ENCODE data around the gene ZFYVE9.

The ZFYVE9 gene

GRCh38 chr1:52365746-52366516, 224.0 kb downstream of the ZFYVE9 start, which contains the start of gene CC2D1B:
CC2D1B (minus strand) TSS chr1:52366205; CDS start chr1:52364620, 1,585 bp downstream.
- H3K9me3 ChIP-seq (ENCODE audit: control insufficient read depth, insufficient read depth, low read depth, low read length): no peaks in the 10 kb centered on the region
- H3K27ac ChIP-seq (ENCODE audit: extremely low read depth, low read depth, low read length): peak within 1 kb of the TSS; percentile 91
- CTCF ChIA-PET: interaction anchor here (0.7 kb wide), 1 partner anchor 1003 kb away, joined by 3 read pairs; no protein-coding TSS in a partner anchor
- peaks cover 7% of the 10 kb centered on the region; the same call in 1 of the 2 replicates for H3K4me1 ChIP-seq (ENCODE audit: control insufficient read depth, insufficient read depth, low read length)
- peaks cover 5 to 35% of the 10 kb centered on the region in 2 experiments; a peak in 2 of 3 replicates for H3K36me3 ChIP-seq (ENCODE audit: control insufficient read depth in 2 of 2, insufficient read depth in 1 of 2, low read length in 2 of 2)
- POLR2A ChIA-PET: interaction anchor here (0.6 to 3.1 kb wide), 7 partner anchors 9 to 311 kb away, joined by 3 to 11 read pairs (median 3); partner anchors contain the start of genes BTF3L4, ORC1, PRPF38A and TUT4
- H3K4me3 ChIP-seq (ENCODE audit: low read depth, low read length): peak within 1 kb of the TSS; percentile 91
- no peak for TF ChIP-seq ZNF488 (tag by site-specific recombination; IDR thresholded peaks at IDR 0.05)
- TF ChIP-seq IKZF3 (tag by site-specific recombination; IDR thresholded peaks at IDR 0.05): peak; percentile 71; the same call in 1 of the 2 replicates
- TF ChIP-seq ZBTB11 (tag by site-specific recombination; conservative IDR thresholded peaks at IDR 0.05; ENCODE audit: low read depth): peak; percentile 69
- peak; percentile 69 for TF ChIP-seq ZNF335 (tag by site-specific recombination; conservative IDR thresholded peaks at IDR 0.05)
- TF ChIP-seq ZNF169 (tag by site-specific recombination; IDR thresholded peaks at IDR 0.05): no peak
- TF ChIP-seq ZFHX2 (tag by site-specific recombination; conservative IDR thresholded peaks at IDR 0.05): peak; percentile 97
- no peak for TF ChIP-seq ZNF792 (tag by site-specific recombination; IDR thresholded peaks at IDR 0.05)
- TF ChIP-seq HOXA7 (CRISPR knock-in tag; IDR thresholded peaks at IDR 0.05; ENCODE audit: borderline replicate concordance): no peak
- peak; percentile 61; the same call in 1 of the 2 replicates for TF ChIP-seq ZSCAN23 (tag by site-specific recombination; IDR thresholded peaks at IDR 0.05)
- no peak for TF ChIP-seq ZNF529 (tag by site-specific recombination; IDR thresholded peaks at IDR 0.05; ENCODE audit: insufficient replicate concordance)
- TF ChIP-seq MEIS1 (CRISPR knock-in tag; IDR thresholded peaks at IDR 0.05; ENCODE audit: borderline replicate concordance): no peak
- no peak for TF ChIP-seq ZFP3 (tag by site-specific recombination; IDR thresholded peaks at IDR 0.05; ENCODE audit: low read depth)
- no peak for TF ChIP-seq ZNF830 (tag by site-specific recombination; IDR thresholded peaks at IDR 0.05; ENCODE audit: low read depth)
- no peak; the same call in 1 of the 2 replicates for TF ChIP-seq ZNF610 (tag by site-specific recombination; IDR thresholded peaks at IDR 0.05; ENCODE audit: borderline replicate concordance)
- no peak for TF ChIP-seq ZNF138 (tag by site-specific recombination; IDR thresholded peaks at IDR 0.05; ENCODE audit: borderline replicate concordance)
- TF ChIP-seq ZNF280D (tag by site-specific recombination; IDR thresholded peaks at IDR 0.05): no peak
- TF ChIP-seq ZNF266 (tag by site-specific recombination; IDR thresholded peaks at IDR 0.05; ENCODE audit: low read depth): no peak
- no peak for TF ChIP-seq GFI1B (tag by site-specific recombination; IDR thresholded peaks at IDR 0.05)
- no peak for TF ChIP-seq BCL6B (tag by site-specific recombination; IDR thresholded peaks at IDR 0.05)
- peak; percentile 48; the same call in 1 of the 2 replicates for TF ChIP-seq ZXDB (tag by site-specific recombination; IDR thresholded peaks at IDR 0.05)
- no peak for TF ChIP-seq ZNF157 (tag by site-specific recombination; IDR thresholded peaks at IDR 0.05)
- no peak for TF ChIP-seq ZNF48 (tag by site-specific recombination; IDR thresholded peaks at IDR 0.05)
- no peak for TF ChIP-seq ZNF544 (tag by site-specific recombination; IDR thresholded peaks at IDR 0.05)
- peak; percentile 90 for TF ChIP-seq ZBTB20 (tag by site-specific recombination; IDR thresholded peaks at IDR 0.05)
- no peak for TF ChIP-seq PRDM6 (tag by site-specific recombination; IDR thresholded peaks at IDR 0.05)

Measured in HEK293 (cell line).